ENCODE measurements around the gene SPEF2.

SPEF2 gene

GRCh38 chr5:35617435-35618303, at the start of gene SPEF2:
Gene SPEF2 (plus strand): TSS chr5:35617863. CDS start chr5:35617998, 135 bp downstream.
- peak; percentile 84 for DNase-seq (ENCODE audit: low spot score)

- DNase-seq (ENCODE audit: low spot score): no peak
These were observed 42.1 kb upstream of the SPEF2 start for GRCh38 chr5:35575578-35575977.

- no peak for DNase-seq (ENCODE audit: low spot score)
These were observed 30.2 kb upstream of the SPEF2 start for GRCh38 chr5:35587419-35587818.

- no peak for DNase-seq (ENCODE audit: low spot score)
These were observed 24.3 kb upstream of the SPEF2 start for GRCh38 chr5:35593338-35593737.

- DNase-seq (ENCODE audit: low spot score): no peak
These were observed 18.8 kb upstream of the SPEF2 start for GRCh38 chr5:35598707-35599370.

GRCh38 chr5:35600591-35600990, 17.1 kb upstream of the SPEF2 start:
- no peak for DNase-seq (ENCODE audit: low spot score)

- no peak for DNase-seq (ENCODE audit: low spot score)
These were observed 8.5 kb upstream of the SPEF2 start for GRCh38 chr5:35608881-35609779.

GRCh38 chr5:35617060-35617434, 616 bp upstream of the SPEF2 start:
- DNase-seq (ENCODE audit: low spot score): no peak

- no peak for DNase-seq (ENCODE audit: low spot score)
These were observed 607 bp downstream of the SPEF2 start for GRCh38 chr5:35618304-35618636.

- DNase-seq (ENCODE audit: low spot score): no peak
These were observed 1.1 kb downstream of the SPEF2 start for GRCh38 chr5:35618781-35619180.

- no peak for DNase-seq (ENCODE audit: low spot score)
These were observed 5.3 kb downstream of the SPEF2 start for GRCh38 chr5:35622974-35623373.

- no peak for DNase-seq (ENCODE audit: low spot score)
These were observed 6.3 kb downstream of the SPEF2 start for GRCh38 chr5:35623991-35624390.

GRCh38 chr5:35626108-35626507, 8.4 kb downstream of the SPEF2 start:
- DNase-seq (ENCODE audit: low spot score): no peak

GRCh38 chr5:35626553-35626952, 8.9 kb downstream of the SPEF2 start:
- no peak for DNase-seq (ENCODE audit: low spot score)

- DNase-seq (ENCODE audit: low spot score): no peak
These were observed 16.7 kb downstream of the SPEF2 start for GRCh38 chr5:35634326-35634725.

GRCh38 chr5:35640623-35641022, 23.0 kb downstream of the SPEF2 start:
- no peak for DNase-seq (ENCODE audit: low spot score)

GRCh38 chr5:35644543-35644942, 26.9 kb downstream of the SPEF2 start:
- DNase-seq (ENCODE audit: low spot score): no peak

GRCh38 chr5:35647128-35647527, 29.5 kb downstream of the SPEF2 start:
- DNase-seq (ENCODE audit: low spot score): no peak

- DNase-seq (ENCODE audit: low spot score): no peak
These were observed 30.0 kb downstream of the SPEF2 start for GRCh38 chr5:35647712-35648111.

- DNase-seq (ENCODE audit: low spot score): peak; percentile 13
These were observed 33.5 kb downstream of the SPEF2 start for GRCh38 chr5:35651002-35651756.

- no peak for DNase-seq (ENCODE audit: low spot score)
These were observed 39.1 kb downstream of the SPEF2 start for GRCh38 chr5:35656721-35657120.

GRCh38 chr5:35657877-35658276, 40.2 kb downstream of the SPEF2 start:
- no peak for DNase-seq (ENCODE audit: low spot score)
